GM19468 (cell line): ENCODE results near the gene CDHR1.
A peak's percentile ranks its signal among the peaks of the same experiment; 100 is the strongest.
"Not testable (repeated sequence)": the region's sequence is repeated elsewhere in the genome, so short reads cannot be mapped to it uniquely, and the experiment has no call there.

Experiments used
- ATAC-seq: cut with Tn5 transposase; IDR thresholded peaks from one replicate; pipeline ENCODE4 v1.9.1; 2021; ENCODE audit warnings: mild to moderate bottlenecking, moderate library complexity, moderate number of reproducible peaks; ENCODE audit not compliant: unreplicated experiment; ENCODE audit errors: extremely low read depth

Gene CDHR1

GRCh38 chr10:84194424-84195043, at the start of gene CDHR1:
Gene CDHR1, plus strand, starts transcription at chr10:84194537. Its CDS starts 224 bp downstream, at chr10:84194761.
- ATAC-seq: peak; percentile 44

- ATAC-seq: no peak
Observed at GRCh38 chr10:84147347-84147746, 47.0 kb upstream of the CDHR1 start.

- not testable (repeated sequence) for ATAC-seq
Observed at GRCh38 chr10:84148006-84148597, 46.2 kb upstream of the CDHR1 start.

- ATAC-seq: no peak
Observed at GRCh38 chr10:84149854-84150253, 44.5 kb upstream of the CDHR1 start.

- ATAC-seq: no peak
Observed at GRCh38 chr10:84152769-84153168, 41.6 kb upstream of the CDHR1 start.

- ATAC-seq: no peak
Observed at GRCh38 chr10:84155521-84155920, 38.8 kb upstream of the CDHR1 start.

GRCh38 chr10:84156009-84156408, 38.3 kb upstream of the CDHR1 start:
- ATAC-seq: no peak

GRCh38 chr10:84156768-84157167, 37.6 kb upstream of the CDHR1 start:
- no peak for ATAC-seq

GRCh38 chr10:84158061-84158460, 36.3 kb upstream of the CDHR1 start:
- ATAC-seq: no peak

- no peak for ATAC-seq
Observed at GRCh38 chr10:84158550-84158949, 35.8 kb upstream of the CDHR1 start.

- no peak for ATAC-seq
Observed at GRCh38 chr10:84159076-84159685, 35.2 kb upstream of the CDHR1 start.

- ATAC-seq: no peak
Observed at GRCh38 chr10:84160663-84161362, 33.5 kb upstream of the CDHR1 start.

- ATAC-seq: no peak
Observed at GRCh38 chr10:84163996-84164395, 30.3 kb upstream of the CDHR1 start.

GRCh38 chr10:84164442-84164841, 29.9 kb upstream of the CDHR1 start:
- no peak for ATAC-seq

GRCh38 chr10:84166620-84167288, 27.6 kb upstream of the CDHR1 start:
- peak; percentile 34 for ATAC-seq

GRCh38 chr10:84167289-84167653, 27.1 kb upstream of the CDHR1 start:
- not testable (repeated sequence) for ATAC-seq

- ATAC-seq: not testable (repeated sequence)
Observed at GRCh38 chr10:84168382-84168781, 26.0 kb upstream of the CDHR1 start.

GRCh38 chr10:84171237-84171636, 23.1 kb upstream of the CDHR1 start:
- ATAC-seq: not testable (repeated sequence)

- not testable (repeated sequence) for ATAC-seq
Observed at GRCh38 chr10:84171700-84172466, 22.5 kb upstream of the CDHR1 start.
